CD14-positive monocyte (primary cell): ENCODE results near the gene WASF2. TPM values are rescaled to one million over a fixed set of nuclear protein-coding genes. Genes with fewer than 3 reads are reported as not detected.

ENCODE experiments used
- DNase-seq, 3 donors: peaks; one replicate each; pipeline ENCODE4 v3.0.0-alpha.2; 2011 to 2022
- H2AFZ ChIP-seq: 2 replicates; pipeline ENCODE4 v1.6.0; 2012; ENCODE audit warnings: mild to moderate bottlenecking, low read depth, low read length, inconsistent platforms; ENCODE audit not compliant: insufficient read depth, poor library complexity, severe bottlenecking
- H3K27ac ChIP-seq, 2 donors: 1 replicate in 1 of 2; 2 replicates in 1 of 2; pipeline ENCODE4 v1.5.1; 2012 to 2013; ENCODE audit warnings: low read length in 2 of 2, control low read depth in 1 of 2, inconsistent platforms in 1 of 2, low read depth in 1 of 2, mild to moderate bottlenecking in 1 of 2
- H3K27me3 ChIP-seq, 2 donors: one replicate each; pipeline versions ENCODE4 v1.6.0 to v1.6.1; 2011 to 2013; ENCODE audit warnings: low read length in 2 of 2; ENCODE audit not compliant: control insufficient read depth in 2 of 2, insufficient read depth in 2 of 2
- H3K36me3 ChIP-seq, 2 donors: replicated peaks in 1 of 2; 1 replicate in 1 of 2; 2 replicates in 1 of 2; pipeline versions ENCODE4 v1.5.1 to v1.6.1; 2012 to 2013; ENCODE audit warnings: low read length in 2 of 2, control low read depth in 1 of 2, inconsistent platforms in 1 of 2, mild to moderate bottlenecking in 1 of 2; ENCODE audit not compliant: insufficient read depth in 2 of 2, control insufficient read depth in 1 of 2
- H3K4me1 ChIP-seq, 2 donors: 1 replicate in 1 of 2; 2 replicates in 1 of 2; pipeline versions ENCODE4 v1.5.1 to v1.6.1; 2012 to 2013; ENCODE audit warnings: low read length in 2 of 2, control low read depth in 1 of 2, inconsistent platforms in 1 of 2, mild to moderate bottlenecking in 1 of 2, moderate library complexity in 1 of 2; ENCODE audit not compliant: insufficient read depth in 2 of 2, control insufficient read depth in 1 of 2
- H3K4me2 ChIP-seq: replicated peaks from 2 replicates; pipeline ENCODE3; 2012; ENCODE audit warnings: low read length, moderate library complexity, mild to moderate bottlenecking; ENCODE audit not compliant: poor library complexity, severe bottlenecking; ENCODE audit errors: extremely low read depth
- H3K4me3 ChIP-seq, 3 experiments: fragments of 200-600 bp in 1 of 3; sonication (generic) in 1 of 3; replicated peaks in 1 of 3; 1 replicate in 2 of 3; 2 replicates in 1 of 3; pipeline ENCODE4 v1.5.1; 2011 to 2013; ENCODE audit warnings: low read length in 3 of 3, mild to moderate bottlenecking in 3 of 3, control low read depth in 2 of 3, low read depth in 2 of 3, inconsistent platforms in 1 of 3, moderate library complexity in 1 of 3
- H3K79me2 ChIP-seq: 2 replicates; pipeline ENCODE4 v1.6.0; 2012; ENCODE audit warnings: mild to moderate bottlenecking, control low read depth, inconsistent platforms, low read length, moderate library complexity; ENCODE audit not compliant: insufficient read depth
- H3K9ac ChIP-seq: 2 replicates; pipeline ENCODE4 v1.6.0; 2017; ENCODE audit warnings: low read length, mild to moderate bottlenecking; ENCODE audit not compliant: insufficient read depth, poor library complexity, severe bottlenecking
- H3K9me3 ChIP-seq, 2 donors: replicated peaks in 1 of 2; 1 replicate in 1 of 2; 2 replicates in 1 of 2; pipeline versions ENCODE4 v1.5.1 to v1.6.1; 2012 to 2013; ENCODE audit warnings: low read length in 2 of 2, control low read depth in 1 of 2; ENCODE audit not compliant: control insufficient read depth in 1 of 2, insufficient read depth in 1 of 2
- H4K20me1 ChIP-seq: 2 replicates; pipeline ENCODE4 v1.6.0; 2012; ENCODE audit warnings: mild to moderate bottlenecking, low read length, control low read depth, moderate library complexity; ENCODE audit not compliant: insufficient read depth
- H3K27ac Mint-ChIP-seq, 7 donors: one replicate each; pipeline ENCODE4 v1.8.0; 2020; ENCODE audit warnings: mild to moderate bottlenecking in 7 of 7, mixed read lengths in 7 of 7, moderate library complexity in 6 of 7, inconsistent platforms in 2 of 7
- H3K27me3 Mint-ChIP-seq, 3 donors: one replicate each; pipeline ENCODE4 v1.8.0; 2021 to 2022; ENCODE audit warnings: low read depth in 3 of 3, mild to moderate bottlenecking in 3 of 3, mixed read lengths in 3 of 3, moderate library complexity in 3 of 3, inconsistent platforms in 1 of 3
- H3K36me3 Mint-ChIP-seq, 2 donors: one replicate each; pipeline ENCODE4 v1.8.0; 2020; ENCODE audit warnings: mixed read lengths in 2 of 2, inconsistent platforms in 1 of 2, mild to moderate bottlenecking in 1 of 2
- H3K4me1 Mint-ChIP-seq: one replicate; pipeline ENCODE4 v1.8.0; 2020; ENCODE audit warnings: mild to moderate bottlenecking, mixed read lengths
- H3K4me3 Mint-ChIP-seq, 2 donors: one replicate each; pipeline ENCODE4 v1.8.0; 2020; ENCODE audit warnings: mild to moderate bottlenecking in 2 of 2, mixed read lengths in 2 of 2, moderate library complexity in 1 of 2
- H3K9me3 Mint-ChIP-seq, 7 donors: one replicate each; pipeline ENCODE4 v1.8.0; 2020 to 2022; ENCODE audit warnings: mixed read lengths in 7 of 7, mild to moderate bottlenecking in 6 of 7, moderate library complexity in 6 of 7, inconsistent platforms in 2 of 7
- WGBS: methylation state at CpG from one replicate; pipeline ENCODE4 v1.1.5; 2013; ENCODE audit warnings: missing lambda C conversion rate; ENCODE audit not compliant: insufficient coverage; 5-methylcytosine and 5-hydroxymethylcytosine counted together
- intact Hi-C, 2 donors: fragments of 100-400 bp; cut with micrococcal nuclease; formaldehyde crosslinking; loops; one replicate each; pipeline versions ENCODE4 v1.15.0 to v1.15.1; 2023
- polyA plus RNA-seq, 3 donors: library from polyadenylated mRNA; depleted of rRNA in 1 of 3; unstranded in 2 of 3; stranded (reverse) in 1 of 3; fragments of 300-500 nt in 2 of 3; fragments of >200 nt in 1 of 3; fragmentation: Illumina TruSeq in 2 of 3; gene quantifications; 1 replicate in 2 of 3; 2 replicates in 1 of 3; pipeline ENCODE4 v1.2.3, GENCODE V29; 2012 to 2021
- TF ChIP-seq, protein P1 (sequence below): fragments of 200-600 bp; IDR thresholded peaks from one replicate; pipeline ENCODE4 v1.8.0; 2022; ENCODE audit warnings: antibody characterized with exemption, mild to moderate bottlenecking

The WASF2 gene
- polyA plus RNA-seq, 3 donors = 53.5 to 91.6 (median 86.4) TPM

DNA sequence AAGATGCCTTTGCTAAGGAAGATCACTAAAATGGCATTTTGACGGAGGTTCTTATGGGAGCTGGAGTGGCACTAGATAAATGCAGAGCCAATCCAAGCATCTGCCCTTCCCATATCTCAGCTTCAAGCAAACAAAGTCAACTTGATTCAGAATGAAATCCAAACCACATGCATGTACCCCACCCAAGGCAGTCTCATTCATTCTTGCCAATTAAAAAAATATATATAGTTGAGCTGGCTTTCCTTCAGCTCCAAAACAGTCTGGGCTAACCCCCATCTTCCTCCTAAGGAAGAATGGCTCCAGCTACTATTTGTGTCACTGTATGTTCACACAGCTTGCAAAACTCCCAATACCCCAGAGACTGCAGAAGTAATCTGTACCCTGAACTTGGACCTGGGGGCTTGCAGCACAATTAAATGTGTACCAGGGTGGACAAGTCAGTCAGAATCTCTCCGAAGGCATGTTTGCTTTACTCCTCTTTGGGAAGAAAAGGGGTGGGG is 62.1 kb downstream of the WASF2 start:
- H3K9me3 Mint-ChIP-seq = no peaks in the 10 kb centered on the region
- TF ChIP-seq, protein P1, sequence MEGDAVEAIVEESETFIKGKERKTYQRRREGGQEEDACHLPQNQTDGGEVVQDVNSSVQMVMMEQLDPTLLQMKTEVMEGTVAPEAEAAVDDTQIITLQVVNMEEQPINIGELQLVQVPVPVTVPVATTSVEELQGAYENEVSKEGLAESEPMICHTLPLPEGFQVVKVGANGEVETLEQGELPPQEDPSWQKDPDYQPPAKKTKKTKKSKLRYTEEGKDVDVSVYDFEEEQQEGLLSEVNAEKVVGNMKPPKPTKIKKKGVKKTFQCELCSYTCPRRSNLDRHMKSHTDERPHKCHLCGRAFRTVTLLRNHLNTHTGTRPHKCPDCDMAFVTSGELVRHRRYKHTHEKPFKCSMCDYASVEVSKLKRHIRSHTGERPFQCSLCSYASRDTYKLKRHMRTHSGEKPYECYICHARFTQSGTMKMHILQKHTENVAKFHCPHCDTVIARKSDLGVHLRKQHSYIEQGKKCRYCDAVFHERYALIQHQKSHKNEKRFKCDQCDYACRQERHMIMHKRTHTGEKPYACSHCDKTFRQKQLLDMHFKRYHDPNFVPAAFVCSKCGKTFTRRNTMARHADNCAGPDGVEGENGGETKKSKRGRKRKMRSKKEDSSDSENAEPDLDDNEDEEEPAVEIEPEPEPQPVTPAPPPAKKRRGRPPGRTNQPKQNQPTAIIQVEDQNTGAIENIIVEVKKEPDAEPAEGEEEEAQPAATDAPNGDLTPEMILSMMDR = no peak
- intact Hi-C loops = loop anchor here in 1 of 2 donors (10.0 kb wide), 1 partner anchor 47 kb away; no protein-coding TSS in a partner anchor
- Histone ChIP-seq H3K9ac (peak overlapping the region; percentile 52), H3K27me3 (no peaks in the 10 kb centered on the region), H3K4me3 (peak overlapping the region in 2 of 3 experiments; percentile 1 to 66), H4K20me1 (peaks cover 50% of the 10 kb centered on the region), H2AFZ (no peak overlapping the region), H3K27ac (peak overlapping the region; percentile 80 to 85), H3K9me3 (no peaks in the 10 kb centered on the region), H3K36me3 (peaks cover 17 to 37% of the 10 kb centered on the region in 2 donors), H3K4me1 (peaks cover 70% of the 10 kb centered on the region in 2 donors), H3K4me2 (peak overlapping the region; percentile 84), H3K79me2 (peaks cover 100% of the 10 kb centered on the region)
- peaks cover 0 to 1% (median 0%) of the 10 kb centered on the region in 3 donors for H3K27me3 Mint-ChIP-seq
- H3K4me1 Mint-ChIP-seq = peaks cover 73% of the 10 kb centered on the region
- peaks cover 37 to 42% of the 10 kb centered on the region in 2 donors for H3K36me3 Mint-ChIP-seq
- no peak for DNase-seq
- 0% methylated on average over 1 of the region's 2 CpGs for WGBS
- H3K27ac Mint-ChIP-seq = peak overlapping the region; percentile 91 to 96 (median 93)
- peak overlapping the region; percentile 80 to 89 for H3K4me3 Mint-ChIP-seq

DNA sequence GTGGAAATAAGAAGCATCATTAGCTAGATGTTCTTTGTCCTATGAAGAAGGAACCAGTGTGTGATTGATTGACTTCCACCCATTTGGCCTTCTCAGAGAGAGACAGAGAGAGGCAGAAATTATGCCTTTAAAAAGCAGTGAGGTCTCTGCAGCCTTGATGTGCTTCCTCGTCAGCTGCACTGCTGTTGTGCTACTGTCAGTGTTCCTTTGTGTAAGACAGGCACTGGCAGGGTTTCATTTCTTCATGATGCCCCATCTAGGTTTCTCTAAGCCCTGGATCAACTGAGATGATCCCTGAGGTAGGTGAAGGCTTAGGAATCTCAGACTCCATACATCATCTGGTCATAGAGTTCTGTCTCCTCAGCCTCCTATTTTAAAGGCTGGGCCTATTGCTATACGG is 62.6 kb downstream of the WASF2 start:
- Histone ChIP-seq H3K4me2 (peak overlapping the region; percentile 84), H3K4me1 (peaks cover 69 to 70% of the 10 kb centered on the region in 2 donors), H3K79me2 (peaks cover 100% of the 10 kb centered on the region), H2AFZ (no peak overlapping the region), H3K9ac (peak overlapping the region; percentile 19), H3K36me3 (peaks cover 17 to 37% of the 10 kb centered on the region in 2 donors), H3K4me3 (peak overlapping the region in 1 of 3 experiments; percentile 66), H4K20me1 (peaks cover 56% of the 10 kb centered on the region), H3K9me3 (no peaks in the 10 kb centered on the region), H3K27me3 (no peaks in the 10 kb centered on the region), H3K27ac (peak overlapping the region; percentile 35 to 85)
- Mint-ChIP-seq H3K27ac (peak overlapping the region; percentile 52 to 96 (median 93)), H3K4me1 (peaks cover 77% of the 10 kb centered on the region), H3K4me3 (peak overlapping the region in 1 of 2 donors; percentile 89), H3K9me3 (no peaks in the 10 kb centered on the region), H3K36me3 (peaks cover 37 to 47% of the 10 kb centered on the region in 2 donors), H3K27me3 (peaks cover 0 to 1% (median 0%) of the 10 kb centered on the region in 3 donors)
- intact Hi-C loops = loop anchor here in 1 of 2 donors (10.0 kb wide), 1 partner anchor 47 kb away; no protein-coding TSS in a partner anchor
- peak in 2 of 3 donors; percentile 24 to 40 for DNase-seq
- TF ChIP-seq, protein P1 = no peak
- no CpG with 5 or more reads among the region's 2 CpGs for WGBS
